Measurements from ENCODE around the gene EPS15.

GRCh38 chr1:51519048-51519864 is at the start of gene EPS15:
- TF ChIP-seq CTCF (tag by site-specific recombination; IDR thresholded peaks at IDR 0.05) (peak; percentile 10; the same call in 1 of the 2 replicates), ZNF274 (IDR thresholded peaks at IDR 0.05; ENCODE audit: low read length) (no peak), ZNF274 (tag by site-specific recombination; IDR thresholded peaks at IDR 0.05; ENCODE audit: borderline replicate concordance) (no peak), ZNF776 (tag by site-specific recombination; IDR thresholded peaks at IDR 0.05; ENCODE audit: borderline replicate concordance) (no peak), ZNF558 (tag by site-specific recombination; IDR thresholded peaks at IDR 0.05) (0 out of 2 replicates have a peak, but pooled peaks have one; percentile 60), HOXC10 (CRISPR knock-in tag; IDR thresholded peaks at IDR 0.05) (no peak), REST (tag by site-specific recombination; IDR thresholded peaks at IDR 0.05) (no peak), ZNF548 (tag by site-specific recombination; IDR thresholded peaks at IDR 0.05) (no peak), ZNF704 (tag by site-specific recombination; IDR thresholded peaks at IDR 0.05) (no peak), HOXA7 (CRISPR knock-in tag; IDR thresholded peaks at IDR 0.05; ENCODE audit: borderline replicate concordance) (no peak), ZNF645 (tag by site-specific recombination; IDR thresholded peaks at IDR 0.05) (no peak)
